ENCODE results near the gene WASHC2C.
"Not testable (repeated sequence)": the region's sequence is repeated elsewhere in the genome, so short reads cannot be mapped to it uniquely, and the experiment has no call there.

The WASHC2C gene

GRCh38 chr10:45761622-45762021 is 34.6 kb downstream of the WASHC2C start:
- not testable (repeated sequence) for FAIRE-seq

DNA sequence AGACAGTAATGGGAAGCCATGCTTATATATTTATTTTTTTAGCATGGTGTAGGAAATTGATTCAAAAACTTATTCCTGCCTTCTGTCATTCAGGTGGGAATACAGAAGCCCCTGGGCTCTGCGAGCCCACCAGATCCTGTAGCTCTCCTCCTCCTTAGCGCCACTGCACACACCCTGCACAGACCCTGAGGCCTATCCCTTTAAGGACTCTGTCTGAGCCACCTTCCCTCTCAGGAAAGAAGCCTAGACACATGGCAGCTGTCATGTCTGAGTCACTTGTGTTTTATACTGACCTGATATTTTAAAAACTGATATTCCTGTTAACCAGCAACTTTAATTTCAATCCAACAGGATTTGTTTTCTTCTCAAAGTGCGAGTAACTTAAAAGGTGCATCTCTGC is 36.0 kb downstream of the WASHC2C start:
- DNase-seq (ENCODE audit: insufficient read length); FAIRE-seq: not testable (repeated sequence)

More at GRCh38 chr10:45761622-45762021, 34.6 kb downstream of the WASHC2C start:
- not testable (repeated sequence) for DNase-seq (ENCODE audit: insufficient read length)

DNA sequence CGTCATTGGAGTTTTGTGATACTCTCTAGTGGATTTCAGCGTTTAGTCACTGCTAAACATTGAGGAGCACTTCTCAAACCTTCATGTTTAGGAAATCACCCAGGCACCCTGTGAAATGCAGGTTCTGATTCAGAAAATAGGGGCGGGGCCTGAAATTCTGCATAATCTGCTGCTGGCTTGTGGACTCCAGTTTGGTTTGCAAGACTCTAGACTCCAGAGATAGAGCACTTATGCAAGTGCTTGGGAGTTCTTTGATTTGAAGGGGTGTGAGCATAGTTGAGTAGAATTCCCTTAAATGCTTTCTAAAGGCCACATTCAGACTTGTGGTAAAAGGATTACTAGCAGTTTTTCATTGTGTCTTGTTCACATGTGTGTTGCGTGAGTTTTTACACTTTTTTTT is 41.3 kb downstream of the WASHC2C start:
- not testable (repeated sequence) for DNase-seq (ENCODE audit: insufficient read length); FAIRE-seq

DNA sequence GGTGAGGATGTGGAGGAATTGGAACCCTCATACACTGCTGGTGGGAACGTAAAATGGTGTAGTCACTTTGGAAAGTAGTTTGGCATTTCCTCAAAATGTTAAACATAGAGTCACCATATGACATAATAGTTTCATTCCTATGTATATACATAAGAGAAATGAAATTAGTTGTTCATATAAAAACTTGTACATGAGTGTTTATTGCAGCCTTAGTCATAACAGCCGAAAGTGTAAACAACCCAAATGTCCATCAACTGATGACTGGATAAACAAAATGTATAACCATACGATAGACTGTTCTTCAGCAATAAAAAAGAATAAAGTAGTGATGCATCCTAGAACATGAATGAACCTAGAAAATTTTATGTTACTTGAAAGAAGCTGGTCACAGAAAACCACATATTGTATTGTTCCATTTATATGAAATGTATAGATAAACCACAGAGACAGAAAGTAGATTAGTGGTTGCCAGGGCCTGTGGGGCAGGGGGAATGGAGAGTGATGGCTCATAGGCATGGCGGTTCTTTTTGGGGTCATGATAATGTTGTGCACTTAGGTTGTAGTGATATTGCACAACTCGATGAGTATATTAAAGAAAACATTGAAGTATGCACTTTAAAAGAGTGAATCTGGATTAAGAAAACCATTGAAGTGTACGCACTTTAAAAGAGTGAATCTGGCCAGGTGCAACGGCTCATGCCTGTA is 44.8 kb downstream of the WASHC2C start:
- not testable (repeated sequence) for FAIRE-seq

DNA sequence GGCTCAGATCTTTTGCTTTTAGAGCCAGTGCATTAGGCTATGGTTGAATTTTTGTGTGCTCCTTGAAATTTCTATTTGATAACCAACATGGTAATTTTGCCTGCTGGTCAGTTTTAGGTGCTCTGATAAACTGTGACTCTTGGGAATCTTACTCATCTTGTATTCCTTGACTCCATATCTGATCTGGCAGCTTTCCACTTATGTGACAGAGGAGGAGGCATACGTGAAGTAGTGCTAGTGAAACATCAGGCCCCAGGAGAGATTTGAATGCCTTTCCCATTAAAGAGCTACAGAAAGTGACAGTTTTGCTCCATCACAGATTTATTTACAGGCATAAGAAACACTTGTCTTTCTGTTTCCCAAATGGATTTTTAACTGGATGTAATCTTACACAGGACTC is 59.2 kb downstream of the WASHC2C start:
- not testable (repeated sequence) for FAIRE-seq

More for the DNA sequence above, 44.8 kb downstream of the WASHC2C start:
- DNase-seq (ENCODE audit: insufficient read length), result not testable (repeated sequence)

DNA sequence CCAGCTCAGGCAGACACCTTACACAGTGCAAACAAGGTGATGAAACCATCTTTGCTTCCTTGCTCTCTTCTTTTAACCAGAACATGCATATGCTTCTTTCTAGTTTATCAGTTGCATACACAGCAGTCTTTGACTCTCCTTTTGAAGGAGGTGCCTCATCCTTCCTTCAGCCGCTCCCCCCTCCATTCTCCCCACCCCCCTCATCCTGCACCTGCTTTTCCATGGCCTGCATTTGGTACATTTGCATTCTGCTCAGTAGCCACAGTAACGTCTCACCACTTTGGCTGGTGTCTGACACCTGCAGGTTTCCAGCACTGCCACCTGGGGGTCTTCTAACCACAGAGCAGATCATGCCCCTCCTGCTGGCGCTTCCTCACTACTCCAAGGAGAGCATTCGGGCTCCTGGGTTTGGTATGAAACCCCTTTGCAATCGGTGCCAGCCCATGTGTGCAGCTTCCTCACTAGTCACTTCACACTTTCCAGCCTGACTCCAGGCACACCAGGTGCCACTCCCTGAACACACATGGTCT is 60.2 kb downstream of the WASHC2C start:
- not testable (repeated sequence) for DNase-seq (ENCODE audit: insufficient read length); FAIRE-seq

More for the DNA sequence above, 59.2 kb downstream of the WASHC2C start:
- not testable (repeated sequence) for DNase-seq (ENCODE audit: insufficient read length)

DNA sequence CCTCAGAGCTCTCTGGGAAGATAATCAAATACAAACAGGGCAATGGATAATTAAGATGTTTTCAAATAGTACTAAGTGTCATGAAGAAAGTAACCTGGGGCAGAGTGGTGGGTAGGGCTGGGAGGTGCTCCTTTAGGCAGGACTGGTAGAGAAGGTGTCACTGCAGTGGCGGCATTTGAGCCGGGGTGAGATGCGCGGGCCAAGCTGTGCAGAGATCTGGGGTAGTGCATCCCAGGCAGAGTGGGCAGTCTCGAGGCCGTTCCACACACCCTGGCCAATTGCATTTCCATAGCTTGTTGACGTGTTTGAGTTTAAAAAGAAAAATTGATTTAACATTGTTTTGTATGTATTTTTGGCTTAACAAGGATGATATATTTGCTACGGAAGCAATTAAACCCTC is 62.9 kb downstream of the WASHC2C start:
- FAIRE-seq; DNase-seq (ENCODE audit: insufficient read length): not testable (repeated sequence)

DNA sequence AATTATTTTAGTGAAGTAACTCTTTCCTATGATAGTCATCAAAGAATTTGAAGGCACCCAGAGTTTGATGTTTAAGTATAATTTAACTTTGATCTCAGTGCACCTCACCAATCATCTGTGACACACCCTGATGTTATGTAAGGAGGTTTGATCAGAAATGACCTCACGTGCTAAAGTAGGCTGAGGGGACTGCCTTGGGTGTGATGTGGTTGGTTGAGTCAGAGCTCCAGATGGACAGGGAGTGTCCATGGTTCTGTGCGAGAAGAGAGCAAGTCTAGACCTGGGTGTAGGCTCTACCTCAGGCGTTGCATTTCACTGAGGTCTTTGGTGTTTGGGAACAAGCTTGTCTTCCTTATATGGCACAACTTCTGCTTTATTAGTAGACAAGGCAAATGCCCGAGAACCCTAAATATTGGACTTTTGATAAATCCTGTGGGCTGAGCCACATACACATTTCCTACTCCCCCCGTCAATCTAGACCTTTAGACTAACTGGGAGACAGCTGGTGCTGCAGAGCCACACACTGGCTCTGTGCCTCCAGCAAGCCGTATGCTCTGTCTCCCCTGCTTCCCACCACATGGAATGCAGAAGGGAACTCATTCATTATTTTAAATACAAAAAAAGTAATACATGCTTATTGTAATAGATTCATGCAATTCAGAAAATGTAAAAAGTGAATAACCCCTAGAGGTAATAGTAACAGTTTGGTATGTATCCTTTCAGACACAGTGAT is 63.8 kb downstream of the WASHC2C start:
- FAIRE-seq; DNase-seq (ENCODE audit: insufficient read length): not testable (repeated sequence)

- FAIRE-seq; DNase-seq (ENCODE audit: insufficient read length): not testable (repeated sequence)
Measured at GRCh38 chr10:45794761-45795160, 67.7 kb downstream of the WASHC2C start.

GRCh38 chr10:45803060-45804010 is 76.3 kb downstream of the WASHC2C start:
- not testable (repeated sequence) for DNase-seq (ENCODE audit: insufficient read length); FAIRE-seq

DNA sequence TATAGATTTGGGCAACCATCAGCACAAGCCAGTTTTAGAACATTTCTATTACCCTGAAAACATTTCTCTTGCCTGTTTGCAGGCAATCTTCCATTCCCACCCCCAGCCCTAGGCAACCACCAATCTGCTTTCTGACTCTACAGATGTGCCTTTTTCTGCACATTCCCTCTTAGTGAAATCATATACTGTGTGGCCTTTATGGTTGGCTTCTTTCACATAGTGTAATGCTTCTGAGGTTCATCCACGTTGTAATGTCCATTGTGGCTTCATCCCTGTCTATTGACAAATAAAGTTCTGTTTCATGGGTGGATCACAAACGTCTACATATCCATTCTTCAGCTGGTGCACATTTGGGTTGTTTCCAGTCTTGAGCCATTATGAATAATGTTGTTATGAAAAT is 77.9 kb downstream of the WASHC2C start:
- not testable (repeated sequence) for FAIRE-seq; DNase-seq (ENCODE audit: insufficient read length)

DNA sequence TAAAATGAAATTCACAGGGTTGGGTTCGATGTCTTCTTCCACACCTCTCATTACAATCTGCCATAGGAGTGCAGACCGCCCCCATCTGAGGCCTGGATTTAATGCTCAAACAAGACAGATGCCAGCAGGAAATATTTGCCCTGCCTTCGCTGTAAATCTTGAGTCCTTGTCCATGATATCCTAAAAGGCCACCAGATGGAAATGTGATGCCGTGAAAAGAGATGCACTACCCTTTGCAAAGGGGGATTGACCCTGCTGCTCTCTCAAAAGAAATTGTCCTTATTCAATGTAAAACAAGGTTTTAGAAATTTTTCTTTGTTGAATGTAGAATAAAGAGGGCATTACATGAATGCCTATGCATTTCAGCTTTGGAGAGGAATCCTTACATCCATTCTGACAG is 82.8 kb downstream of the WASHC2C start:
- no peak for DNase-seq (ENCODE audit: insufficient read length)
- FAIRE-seq, result no peak

DNA sequence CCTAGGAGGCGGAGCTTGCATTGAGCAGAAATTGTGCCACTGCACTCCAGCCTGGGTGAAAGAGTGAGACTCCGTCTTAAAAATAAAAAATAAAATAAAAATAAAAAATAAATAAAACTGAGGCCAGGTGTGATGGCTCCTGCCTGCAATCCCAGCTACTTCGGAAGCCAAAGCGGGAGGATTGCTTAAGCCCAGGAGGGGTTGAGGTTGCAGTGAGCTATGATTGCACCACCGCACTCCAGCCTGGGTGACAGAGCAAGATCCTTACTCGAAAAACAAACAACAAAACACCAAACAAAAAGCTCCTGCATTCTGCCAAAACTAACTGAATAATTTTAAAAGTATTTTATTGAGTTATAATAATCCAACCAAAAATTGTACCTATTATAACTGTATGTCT is 84.0 kb downstream of the WASHC2C start:
- FAIRE-seq (no peak), DNase-seq (ENCODE audit: insufficient read length) (no peak)
- TF ChIP-seq POLR2A (IDR thresholded peaks at IDR 0.05; ENCODE audit: low read depth, low read length), result no peak

More for the DNA sequence above, 82.8 kb downstream of the WASHC2C start:
- TF ChIP-seq TAF1 (IDR thresholded peaks at IDR 0.05; ENCODE audit: borderline replicate concordance, low read depth, low read length), result no peak
- TF ChIP-seq POLR2AphosphoS5 (IDR thresholded peaks at IDR 0.05; ENCODE audit: low read depth, low read length), result no peak
- no peak for TF ChIP-seq POLR2A (IDR thresholded peaks at IDR 0.05; ENCODE audit: low read depth, low read length)

- DNase-seq (ENCODE audit: insufficient read length); FAIRE-seq: not testable (repeated sequence)
Measured at GRCh38 chr10:45812959-45813358, 85.9 kb downstream of the WASHC2C start.

DNA sequence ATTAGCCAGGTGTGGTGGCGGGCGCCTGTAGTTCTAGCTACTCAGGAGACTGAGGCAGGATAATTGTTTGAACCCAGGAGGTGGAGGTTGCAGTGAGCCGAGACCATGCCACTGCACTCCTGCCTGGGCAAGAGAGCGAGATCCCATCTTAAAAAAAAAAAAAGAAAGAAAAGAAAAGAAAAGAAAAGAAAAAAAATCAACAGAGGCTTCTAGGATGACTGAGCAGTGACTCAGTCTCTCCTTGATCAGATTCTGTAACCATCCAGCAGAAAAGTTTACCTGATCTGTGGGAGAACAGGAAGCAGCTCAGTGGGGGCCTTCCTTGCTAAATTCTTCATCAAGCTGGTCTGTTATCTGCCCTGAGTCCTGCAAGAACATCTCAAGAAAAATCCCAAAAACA is 87.1 kb downstream of the WASHC2C start:
- not testable (repeated sequence) for FAIRE-seq; DNase-seq (ENCODE audit: insufficient read length)

Data from GM12892 (cell line).